H9 (cell line): Measurements from ENCODE around the gene JMJD7. TPM values are rescaled to one million over a fixed set of nuclear protein-coding genes. Genes with fewer than 3 reads are reported as not detected.

ENCODE experiments used
- DNase-seq: peaks from one replicate; pipeline ENCODE4 v3.0.0-alpha.2; 2017
- H2AFZ ChIP-seq: one replicate; pipeline ENCODE4 v1.6.1; 2013; ENCODE audit warnings: mild to moderate bottlenecking, low read length, control low read depth, moderate library complexity
- H2AK5ac ChIP-seq: 2 replicates; pipeline ENCODE4 v1.6.1; 2013; ENCODE audit warnings: low read length, control low read depth, mixed read lengths; ENCODE audit not compliant: insufficient read length
- H2BK120ac ChIP-seq: one replicate; pipeline ENCODE4 v1.6.1; 2013; ENCODE audit warnings: low read depth, mild to moderate bottlenecking, low read length, control low read depth, inconsistent platforms; ENCODE audit not compliant: poor library complexity, severe bottlenecking
- H2BK12ac ChIP-seq: 2 replicates; pipeline ENCODE4 v1.6.1; 2013; ENCODE audit warnings: low read length, control low read depth, mixed read lengths, low read depth; ENCODE audit not compliant: insufficient read length
- H2BK15ac ChIP-seq: 2 replicates; pipeline ENCODE4 v1.6.1; 2013; ENCODE audit warnings: low read depth, low read length, control low read depth
- H2BK20ac ChIP-seq: one replicate; pipeline ENCODE4 v1.6.1; 2013; ENCODE audit warnings: low read depth, mild to moderate bottlenecking, low read length, control low read depth, inconsistent platforms; ENCODE audit not compliant: poor library complexity, severe bottlenecking
- H2BK5ac ChIP-seq: 2 replicates; pipeline ENCODE4 v1.6.1; 2013; ENCODE audit warnings: low read length, control low read depth, mixed read lengths; ENCODE audit not compliant: insufficient read length
- H3K14ac ChIP-seq: 2 replicates; pipeline ENCODE4 v1.6.1; 2013; ENCODE audit warnings: low read length, control low read depth; ENCODE audit not compliant: insufficient read depth
- H3K18ac ChIP-seq: 2 replicates; pipeline ENCODE4 v1.6.1; 2013; ENCODE audit warnings: low read depth, mild to moderate bottlenecking, mixed read lengths, low read length, control low read depth; ENCODE audit not compliant: insufficient read length
- H3K23ac ChIP-seq: 2 replicates; pipeline ENCODE4 v1.6.1; 2013; ENCODE audit warnings: low read length, control low read depth, mixed read lengths, low read depth; ENCODE audit not compliant: insufficient read length
- H3K23me2 ChIP-seq: 2 replicates; pipeline ENCODE4 v1.6.1; 2013; ENCODE audit warnings: low read depth, mild to moderate bottlenecking, mixed read lengths, low read length, control low read depth; ENCODE audit not compliant: insufficient read length, poor library complexity, severe bottlenecking
- H3K27ac ChIP-seq: 2 replicates; pipeline ENCODE4 v1.5.1; 2013; ENCODE audit warnings: low read length, control low read depth, mixed read lengths, low read depth; ENCODE audit not compliant: insufficient read length
- H3K27me3 ChIP-seq: 2 replicates; pipeline ENCODE4 v1.6.1; 2013; ENCODE audit warnings: low read length, control low read depth, inconsistent platforms; ENCODE audit not compliant: insufficient read depth
- H3K4ac ChIP-seq: 2 replicates; pipeline ENCODE4 v1.6.1; 2013; ENCODE audit warnings: low read depth, mild to moderate bottlenecking, control low read depth, inconsistent platforms, low read length, moderate library complexity
- H3K4me1 ChIP-seq: 2 replicates; pipeline ENCODE4 v1.6.1; 2013; ENCODE audit warnings: low read length, control low read depth, inconsistent platforms; ENCODE audit not compliant: insufficient read depth
- H3K4me2 ChIP-seq: 2 replicates; pipeline ENCODE4 v1.6.1; 2013; ENCODE audit warnings: low read length, control low read depth, mixed read lengths; ENCODE audit not compliant: insufficient read length, insufficient read depth
- H3K56ac ChIP-seq: 2 replicates; pipeline ENCODE4 v1.6.1; 2013; ENCODE audit warnings: low read depth, mild to moderate bottlenecking, mixed read lengths, low read length, control low read depth; ENCODE audit not compliant: insufficient read length
- H3K79me1 ChIP-seq: 2 replicates; pipeline ENCODE4 v1.6.1; 2013; ENCODE audit warnings: low read depth, mild to moderate bottlenecking, moderate library complexity, low read length, control low read depth, inconsistent platforms; ENCODE audit not compliant: insufficient read depth, poor library complexity, severe bottlenecking
- H3K79me2 ChIP-seq: 2 replicates; pipeline ENCODE4 v1.6.1; 2013; ENCODE audit warnings: low read length, control low read depth, inconsistent platforms; ENCODE audit not compliant: insufficient read depth
- H3K9ac ChIP-seq: 2 replicates; pipeline ENCODE4 v1.6.1; 2013; ENCODE audit warnings: low read length, control low read depth, mixed read lengths; ENCODE audit not compliant: insufficient read length; ENCODE audit errors: extremely low read depth
- H3K9me3 ChIP-seq: one replicate; pipeline ENCODE4 v1.6.1; 2013; ENCODE audit warnings: low read depth, low read length, inconsistent platforms; ENCODE audit not compliant: control insufficient read depth
- H3T11ph ChIP-seq: one replicate; pipeline ENCODE4 v1.6.1; 2013; ENCODE audit warnings: mild to moderate bottlenecking, low read length, control low read depth, inconsistent platforms
- H4K20me1 ChIP-seq: one replicate; pipeline ENCODE4 v1.6.1; 2013; ENCODE audit not compliant: control insufficient read depth, insufficient read length, insufficient read depth
- H4K5ac ChIP-seq: 2 replicates; pipeline ENCODE4 v1.6.1; 2013; ENCODE audit warnings: low read depth, mild to moderate bottlenecking, mixed read lengths, low read length, control low read depth; ENCODE audit not compliant: insufficient read length
- H4K8ac ChIP-seq: replicated peaks from 2 replicates; pipeline ENCODE4 v1.6.1; 2013; ENCODE audit warnings: low read length, control low read depth, mixed read lengths, low read depth; ENCODE audit not compliant: insufficient read length
- H4K91ac ChIP-seq: 2 replicates; pipeline ENCODE4 v1.6.1; 2013; ENCODE audit warnings: low read depth, mild to moderate bottlenecking, moderate library complexity, mixed read lengths, low read length, control low read depth; ENCODE audit not compliant: insufficient read length
- H3K27ac Mint-ChIP-seq, 3 experiments: 2 replicates in 2 of 3; 3 replicates in 1 of 3; pipeline ENCODE4 v1.8.0; 2020 to 2021; ENCODE audit warnings: mixed read lengths in 3 of 3, mild to moderate bottlenecking in 1 of 3, moderate library complexity in 1 of 3
- H3K27me3 Mint-ChIP-seq: 2 replicates; pipeline ENCODE4 v1.8.0; 2021; ENCODE audit warnings: low read depth, mild to moderate bottlenecking, moderate library complexity, mixed read lengths
- H3K36me3 Mint-ChIP-seq, 3 experiments: 2 replicates in 2 of 3; 3 replicates in 1 of 3; pipeline ENCODE4 v1.8.0; 2020 to 2021; ENCODE audit warnings: low read depth in 3 of 3, mixed read lengths in 3 of 3; ENCODE audit not compliant: insufficient read depth in 1 of 3
- H3K4me1 Mint-ChIP-seq, 2 experiments: 2 replicates each; pipeline ENCODE4 v1.8.0; 2020; ENCODE audit warnings: mixed read lengths in 2 of 2
- H3K4me3 Mint-ChIP-seq, 2 experiments: 2 replicates in 1 of 2; 3 replicates in 1 of 2; pipeline ENCODE4 v1.8.0; 2020 to 2021; ENCODE audit warnings: mild to moderate bottlenecking in 2 of 2, mixed read lengths in 2 of 2, moderate library complexity in 1 of 2
- H3K9me3 Mint-ChIP-seq, 2 experiments: 2 replicates in 1 of 2; 3 replicates in 1 of 2; pipeline ENCODE4 v1.8.0; 2020; ENCODE audit warnings: mild to moderate bottlenecking in 2 of 2, mixed read lengths in 2 of 2, moderate library complexity in 1 of 2
- WGBS: extraction: QIAGEN DNeasy Blood & Tissue Kit; methylation state at CpG from one replicate; pipeline ENCODE4 v1.1.7; 2013; ENCODE audit warnings: missing lambda C conversion rate, low lambda C conversion rate, mixed read lengths; ENCODE audit not compliant: insufficient read length; ENCODE audit errors: extremely low coverage; 5-methylcytosine and 5-hydroxymethylcytosine counted together
- total RNA-seq: library from RNA; stranded (reverse); gene quantifications from 2 replicates; pipeline ENCODE4 v1.2.1, GENCODE V29; 2021
- TF ChIP-seq, protein P1 (sequence below): fragments of 200-600 bp; sonication (generic); conservative IDR thresholded peaks from 3 replicates; pipeline ENCODE4 v1.8.0; 2021; ENCODE audit warnings: antibody characterized with exemption, mild to moderate bottlenecking

Gene JMJD7
- total RNA-seq, 1 experiment from 2014 or later, result 13.3 TPM

DNA sequence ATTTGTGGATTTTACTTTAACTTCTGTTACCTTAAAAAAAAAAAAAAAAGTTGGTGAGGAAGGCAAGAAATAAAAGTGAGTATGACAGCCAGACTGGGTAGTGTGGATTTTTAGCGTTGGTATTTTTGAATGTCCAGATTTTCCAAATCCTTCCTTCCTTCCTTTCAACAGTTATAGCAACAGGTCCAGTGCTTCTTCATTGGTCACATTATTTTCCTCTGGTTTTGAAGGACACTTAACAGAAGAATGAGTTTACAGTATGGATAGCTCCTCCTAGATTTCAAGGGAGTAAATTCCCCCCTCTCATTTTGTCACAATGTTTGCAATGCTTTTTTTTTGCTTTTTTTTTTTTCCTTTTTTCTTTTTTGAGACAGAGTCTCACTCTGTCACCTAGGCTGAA is 47.2 kb upstream of the JMJD7 start:
- no peak overlapping the region for H2BK120ac ChIP-seq
- H3K9me3 ChIP-seq, result no peaks in the 10 kb centered on the region
- H3K27me3 Mint-ChIP-seq, result no peaks in the 10 kb centered on the region; the same call in none of the 2 replicates
- no peak overlapping the region for H2BK15ac ChIP-seq
- H3K4ac ChIP-seq, result no peak overlapping the region
- no peak overlapping the region for H2BK5ac ChIP-seq
- H3T11ph ChIP-seq, result no peak overlapping the region
- DNase-seq, result no peak
- H3K9ac ChIP-seq, result no peak overlapping the region
- H3K27ac Mint-ChIP-seq, result peak overlapping the region in 1 of 3 experiments; percentile 4; a peak in 1 of 7 replicates
- no peak overlapping the region for H3K14ac ChIP-seq
- H3K27ac ChIP-seq, result no peak overlapping the region
- H3K4me3 Mint-ChIP-seq, result no peak overlapping the region
- H3K4me1 ChIP-seq, result peaks cover 8% of the 10 kb centered on the region; the same call in 1 of the 2 replicates
- H2BK20ac ChIP-seq, result no peak overlapping the region
- no peaks in the 10 kb centered on the region for H3K9me3 Mint-ChIP-seq
- no peak overlapping the region for H3K4me2 ChIP-seq
- no peaks in the 10 kb centered on the region for H3K23me2 ChIP-seq
- no peak overlapping the region for H2AFZ ChIP-seq
- no peak overlapping the region for H2BK12ac ChIP-seq
- no CpG with 5 or more reads among the region's 1 CpG for WGBS
- H4K5ac ChIP-seq, result no peak overlapping the region
- H3K23ac ChIP-seq, result no peak overlapping the region
- no peaks in the 10 kb centered on the region for H3K27me3 ChIP-seq
- no peaks in the 10 kb centered on the region for H3K79me1 ChIP-seq
- no peak overlapping the region for H3K18ac ChIP-seq
- H3K79me2 ChIP-seq, result no peaks in the 10 kb centered on the region
- H3K36me3 Mint-ChIP-seq, result peaks cover 0 to 2% (median 0%) of the 10 kb centered on the region in 3 experiments; a peak in 1 of 7 replicates
- TF ChIP-seq, protein P1, sequence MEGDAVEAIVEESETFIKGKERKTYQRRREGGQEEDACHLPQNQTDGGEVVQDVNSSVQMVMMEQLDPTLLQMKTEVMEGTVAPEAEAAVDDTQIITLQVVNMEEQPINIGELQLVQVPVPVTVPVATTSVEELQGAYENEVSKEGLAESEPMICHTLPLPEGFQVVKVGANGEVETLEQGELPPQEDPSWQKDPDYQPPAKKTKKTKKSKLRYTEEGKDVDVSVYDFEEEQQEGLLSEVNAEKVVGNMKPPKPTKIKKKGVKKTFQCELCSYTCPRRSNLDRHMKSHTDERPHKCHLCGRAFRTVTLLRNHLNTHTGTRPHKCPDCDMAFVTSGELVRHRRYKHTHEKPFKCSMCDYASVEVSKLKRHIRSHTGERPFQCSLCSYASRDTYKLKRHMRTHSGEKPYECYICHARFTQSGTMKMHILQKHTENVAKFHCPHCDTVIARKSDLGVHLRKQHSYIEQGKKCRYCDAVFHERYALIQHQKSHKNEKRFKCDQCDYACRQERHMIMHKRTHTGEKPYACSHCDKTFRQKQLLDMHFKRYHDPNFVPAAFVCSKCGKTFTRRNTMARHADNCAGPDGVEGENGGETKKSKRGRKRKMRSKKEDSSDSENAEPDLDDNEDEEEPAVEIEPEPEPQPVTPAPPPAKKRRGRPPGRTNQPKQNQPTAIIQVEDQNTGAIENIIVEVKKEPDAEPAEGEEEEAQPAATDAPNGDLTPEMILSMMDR, result no peak
- no peak overlapping the region for H2AK5ac ChIP-seq
- no peak overlapping the region for H3K56ac ChIP-seq
- no peaks in the 10 kb centered on the region for H4K20me1 ChIP-seq
- peaks cover 52 to 58% of the 10 kb centered on the region in 2 experiments for H3K4me1 Mint-ChIP-seq
- no peak overlapping the region for H4K8ac ChIP-seq
- H4K91ac ChIP-seq, result no peak overlapping the region
